Loucy (cell line): ENCODE data around the gene ACACB.

ENCODE experiments used
- EZH2phosphoT487 ChIP-seq: fragments of 200-600 bp; IDR thresholded peaks from 2 replicates; pipeline ENCODE4 v1.6.1; 2018; ENCODE audit warnings: antibody characterized with exemption, mild to moderate bottlenecking, moderate library complexity, borderline replicate concordance
- TF ChIP-seq, protein P1 (sequence below): fragments of 200-600 bp; sonication (generic); conservative IDR thresholded peaks from 2 replicates; pipeline ENCODE4 v1.5.1; 2014; ENCODE audit warnings: mild to moderate bottlenecking, antibody characterized with exemption, low read length

DNA sequence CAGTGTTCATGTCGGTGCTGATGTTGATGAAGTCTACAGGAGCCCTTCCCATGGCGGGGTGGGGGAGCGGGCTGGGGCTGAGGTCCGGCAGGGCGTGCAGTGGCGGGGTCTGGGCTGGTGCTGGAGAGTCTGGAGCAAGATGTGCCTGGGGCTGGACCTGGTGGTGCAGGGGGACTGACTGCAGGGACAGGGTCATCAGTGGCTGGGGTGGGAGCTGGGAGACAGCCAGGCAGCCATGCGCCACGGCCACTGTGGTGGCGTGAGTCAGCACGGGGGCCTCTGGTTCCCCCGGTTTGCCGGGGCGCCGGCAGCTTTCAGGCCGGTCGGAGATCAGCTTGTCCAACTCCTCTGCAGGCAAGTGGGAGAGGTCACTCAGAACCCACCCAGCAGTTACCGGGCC lies 165.1 kb downstream of the ACACB start:
- TF ChIP-seq, protein P1, sequence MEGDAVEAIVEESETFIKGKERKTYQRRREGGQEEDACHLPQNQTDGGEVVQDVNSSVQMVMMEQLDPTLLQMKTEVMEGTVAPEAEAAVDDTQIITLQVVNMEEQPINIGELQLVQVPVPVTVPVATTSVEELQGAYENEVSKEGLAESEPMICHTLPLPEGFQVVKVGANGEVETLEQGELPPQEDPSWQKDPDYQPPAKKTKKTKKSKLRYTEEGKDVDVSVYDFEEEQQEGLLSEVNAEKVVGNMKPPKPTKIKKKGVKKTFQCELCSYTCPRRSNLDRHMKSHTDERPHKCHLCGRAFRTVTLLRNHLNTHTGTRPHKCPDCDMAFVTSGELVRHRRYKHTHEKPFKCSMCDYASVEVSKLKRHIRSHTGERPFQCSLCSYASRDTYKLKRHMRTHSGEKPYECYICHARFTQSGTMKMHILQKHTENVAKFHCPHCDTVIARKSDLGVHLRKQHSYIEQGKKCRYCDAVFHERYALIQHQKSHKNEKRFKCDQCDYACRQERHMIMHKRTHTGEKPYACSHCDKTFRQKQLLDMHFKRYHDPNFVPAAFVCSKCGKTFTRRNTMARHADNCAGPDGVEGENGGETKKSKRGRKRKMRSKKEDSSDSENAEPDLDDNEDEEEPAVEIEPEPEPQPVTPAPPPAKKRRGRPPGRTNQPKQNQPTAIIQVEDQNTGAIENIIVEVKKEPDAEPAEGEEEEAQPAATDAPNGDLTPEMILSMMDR = no peak
- TF ChIP-seq EZH2phosphoT487 = no peak
